Astrocyte (in vitro differentiated cells and primary cell): ENCODE results near the gene MBD5. TPM values are rescaled to one million over a fixed set of nuclear protein-coding genes. Genes with fewer than 3 reads are reported as not detected.

ENCODE experiments used
- DNase-seq: peaks from one replicate; pipeline ENCODE4 v3.0.0-alpha.2; 2010; ENCODE audit warnings: low read depth
- FAIRE-seq: peaks from 2 replicates; lab custom pipeline; 2011; peaks lifted over from hg19 to GRCh38; lab: Jason Lieb, UNC
- H2AFZ ChIP-seq: 2 replicates; pipeline ENCODE4 v1.6.0; 2012; ENCODE audit warnings: low read depth, low read length, inconsistent platforms
- H3K27ac ChIP-seq: 2 replicates; pipeline ENCODE4 v1.5.1; 2011; ENCODE audit warnings: low read depth, low read length, inconsistent platforms
- H3K27me3 ChIP-seq: 2 replicates; pipeline ENCODE4 v1.6.0; 2011; ENCODE audit warnings: low read length, inconsistent platforms; ENCODE audit not compliant: insufficient read depth
- H3K36me3 ChIP-seq: 2 replicates; pipeline ENCODE4 v1.5.1; 2011; ENCODE audit warnings: low read length, inconsistent platforms; ENCODE audit not compliant: insufficient read depth
- H3K4me1 ChIP-seq: 2 replicates; pipeline ENCODE4 v1.5.1; 2011; ENCODE audit warnings: low read length, inconsistent platforms; ENCODE audit not compliant: insufficient read depth
- H3K4me2 ChIP-seq: 2 replicates; pipeline ENCODE4 v1.6.0; 2012; ENCODE audit warnings: low read length, inconsistent platforms
- H3K4me3 ChIP-seq: 2 replicates; pipeline ENCODE4 v1.5.1; 2011; ENCODE audit warnings: low read depth, mild to moderate bottlenecking, low read length, inconsistent platforms; ENCODE audit not compliant: insufficient read depth
- H3K79me2 ChIP-seq: 2 replicates; pipeline ENCODE4 v1.6.0; 2012; ENCODE audit warnings: mild to moderate bottlenecking, low read length, inconsistent platforms; ENCODE audit not compliant: insufficient read depth
- H3K9ac ChIP-seq: 2 replicates; pipeline ENCODE4 v1.6.0; 2012; ENCODE audit warnings: mild to moderate bottlenecking, low read length, inconsistent platforms
- H3K9me3 ChIP-seq: 2 replicates; pipeline ENCODE4 v1.5.1; 2012; ENCODE audit warnings: low read depth, mild to moderate bottlenecking, low read length, inconsistent platforms; ENCODE audit not compliant: insufficient read depth
- H4K20me1 ChIP-seq: 2 replicates; pipeline ENCODE4 v1.6.0; 2012; ENCODE audit warnings: low read length, inconsistent platforms; ENCODE audit not compliant: insufficient read depth
- H3K27ac Mint-ChIP-seq: one replicate; pipeline ENCODE4 v1.8.0; 2021; ENCODE audit warnings: mild to moderate bottlenecking, mixed read lengths; ENCODE audit not compliant: unreplicated experiment
- H3K27me3 Mint-ChIP-seq: one replicate; pipeline ENCODE4 v1.8.0; 2021; ENCODE audit warnings: low read depth, mixed read lengths; ENCODE audit not compliant: unreplicated experiment
- H3K36me3 Mint-ChIP-seq: one replicate; pipeline ENCODE4 v1.8.0; 2021; ENCODE audit warnings: low read depth, mixed read lengths; ENCODE audit not compliant: unreplicated experiment
- H3K4me1 Mint-ChIP-seq: one replicate; pipeline ENCODE4 v1.8.0; 2021; ENCODE audit warnings: low read depth, mixed read lengths; ENCODE audit not compliant: unreplicated experiment
- H3K4me3 Mint-ChIP-seq: one replicate; pipeline ENCODE4 v1.8.0; 2021; ENCODE audit warnings: mild to moderate bottlenecking, moderate library complexity, mixed read lengths; ENCODE audit not compliant: unreplicated experiment
- H3K9me3 Mint-ChIP-seq: one replicate; pipeline ENCODE4 v1.8.0; 2021; ENCODE audit warnings: mild to moderate bottlenecking, mixed read lengths; ENCODE audit not compliant: unreplicated experiment
- CTCF ChIP-seq: IDR thresholded peaks from 2 replicates; pipeline ENCODE4 v1.5.1; 2011; ENCODE audit warnings: low read depth, mild to moderate bottlenecking, inconsistent platforms, low read length, moderate library complexity; ENCODE audit not compliant: insufficient read depth
- EZH2 ChIP-seq: IDR thresholded peaks from 2 replicates; pipeline ENCODE4 v1.6.1; 2012; ENCODE audit warnings: mild to moderate bottlenecking, low read length, inconsistent platforms; ENCODE audit not compliant: insufficient read depth
- total RNA-seq: library from RNA; stranded (reverse); gene quantifications from 2 replicates; pipeline ENCODE4 v1.2.1, GENCODE V29; 2021

Gene MBD5
- total RNA-seq, 1 donor from 2014 or later: 53.6 TPM

- H3K79me2 ChIP-seq: no peaks in the 10 kb centered on the region
- Mint-ChIP-seq H3K36me3 (peaks cover 4% of the 10 kb centered on the region), H3K4me1 (no peaks in the 10 kb centered on the region), H3K27ac (no peak overlapping the region), H3K4me3 (no peak overlapping the region), H3K9me3 (no peaks in the 10 kb centered on the region), H3K27me3 (no peaks in the 10 kb centered on the region)
- H3K4me3 ChIP-seq: no peak overlapping the region
- no peaks in the 10 kb centered on the region for H4K20me1 ChIP-seq
- no peak overlapping the region for H3K4me2 ChIP-seq
- no peaks in the 10 kb centered on the region for H3K4me1 ChIP-seq
- H3K27ac ChIP-seq: no peak overlapping the region
- H3K9me3 ChIP-seq: no peaks in the 10 kb centered on the region
- H3K36me3 ChIP-seq: no peaks in the 10 kb centered on the region
- no peak overlapping the region for H2AFZ ChIP-seq
- H3K9ac ChIP-seq: no peak overlapping the region
- no peak for FAIRE-seq
- no peaks in the 10 kb centered on the region for H3K27me3 ChIP-seq
- TF ChIP-seq CTCF (no peak), EZH2 (no peak)
- no peak for DNase-seq
Observed at GRCh38 chr2:148529745-148530144, 508.9 kb downstream of the MBD5 start.

- no peak for DNase-seq
- FAIRE-seq: no peak
- Mint-ChIP-seq H3K27ac (no peak overlapping the region), H3K9me3 (no peaks in the 10 kb centered on the region), H3K36me3 (peaks cover 4% of the 10 kb centered on the region), H3K4me1 (no peaks in the 10 kb centered on the region), H3K4me3 (no peak overlapping the region), H3K27me3 (no peaks in the 10 kb centered on the region)
- TF ChIP-seq CTCF (no peak), EZH2 (no peak)
- H4K20me1 ChIP-seq: no peaks in the 10 kb centered on the region
- no peaks in the 10 kb centered on the region for H3K4me1 ChIP-seq
- no peaks in the 10 kb centered on the region for H3K27me3 ChIP-seq
- no peaks in the 10 kb centered on the region for H3K36me3 ChIP-seq
- no peak overlapping the region for H3K4me2 ChIP-seq
- H3K79me2 ChIP-seq: no peaks in the 10 kb centered on the region
- no peak overlapping the region for H3K9ac ChIP-seq
- H3K9me3 ChIP-seq: no peaks in the 10 kb centered on the region
- H2AFZ ChIP-seq: no peak overlapping the region
- H3K27ac ChIP-seq: no peak overlapping the region
- H3K4me3 ChIP-seq: no peak overlapping the region
Observed at GRCh38 chr2:148530350-148530749, 509.5 kb downstream of the MBD5 start.

GRCh38 chr2:148531235-148531634 is 510.3 kb downstream of the MBD5 start:
- Histone ChIP-seq H3K79me2 (no peaks in the 10 kb centered on the region), H3K4me1 (no peaks in the 10 kb centered on the region), H2AFZ (no peak overlapping the region), H3K4me3 (no peak overlapping the region), H3K9ac (no peak overlapping the region), H3K27ac (no peak overlapping the region), H4K20me1 (no peaks in the 10 kb centered on the region), H3K36me3 (no peaks in the 10 kb centered on the region), H3K4me2 (no peak overlapping the region), H3K9me3 (no peaks in the 10 kb centered on the region), H3K27me3 (no peaks in the 10 kb centered on the region)
- Mint-ChIP-seq H3K27me3 (no peaks in the 10 kb centered on the region), H3K4me3 (no peak overlapping the region), H3K4me1 (no peaks in the 10 kb centered on the region), H3K27ac (no peak overlapping the region), H3K9me3 (no peaks in the 10 kb centered on the region), H3K36me3 (peaks cover 4% of the 10 kb centered on the region)
- no peak for FAIRE-seq
- no peak for DNase-seq
- TF ChIP-seq CTCF: no peak
- no peak for TF ChIP-seq EZH2
